ACC112 (cell line): ENCODE data around the gene EYA4.

ENCODE experiments used
- H2AFZ ChIP-seq: fragments of 200-600 bp; sonication (generic); one replicate; pipeline ENCODE4 v1.6.0; 2017; ENCODE audit warnings: antibody characterized with exemption, low read length; ENCODE audit not compliant: unreplicated experiment
- H3K27ac ChIP-seq: fragments of 200-600 bp; sonication (generic); 2 replicates; pipeline ENCODE4 v1.5.1; 2014; ENCODE audit warnings: low read depth, mild to moderate bottlenecking, antibody characterized with exemption, low read length, moderate library complexity
- H3K27me3 ChIP-seq: fragments of 200-600 bp; sonication (generic); 2 replicates; pipeline ENCODE4 v1.6.1; 2014; ENCODE audit warnings: mild to moderate bottlenecking, antibody characterized with exemption, low read length, moderate library complexity, mixed read lengths; ENCODE audit not compliant: insufficient read depth
- H3K36me3 ChIP-seq: fragments of 200-600 bp; sonication (generic); 2 replicates; pipeline ENCODE4 v1.6.1; 2016; ENCODE audit warnings: mild to moderate bottlenecking, antibody characterized with exemption, low read length, moderate library complexity, mixed read lengths; ENCODE audit not compliant: insufficient read depth
- H3K4me1 ChIP-seq: fragments of 200-600 bp; sonication (generic); one replicate; pipeline ENCODE4 v1.6.1; 2016; ENCODE audit warnings: low read length, mixed read lengths; ENCODE audit not compliant: insufficient read depth, unreplicated experiment, control insufficient read depth
- H3K4me3 ChIP-seq: fragments of 200-600 bp; sonication (generic); 2 replicates; pipeline ENCODE4 v1.5.1; 2014; ENCODE audit warnings: mild to moderate bottlenecking, low read depth, low read length
- H3K79me2 ChIP-seq: fragments of 200-600 bp; sonication (generic); one replicate; pipeline ENCODE4 v1.6.0; 2016; ENCODE audit warnings: low read length; ENCODE audit not compliant: control insufficient read depth, unreplicated experiment, insufficient read depth

Gene EYA4

GRCh38 chr6:133241086-133241900 is at the start of gene EYA4:
EYA4 (plus strand) TSS chr6:133241357; CDS start chr6:133274781, 33,424 bp downstream.
- peak within 1 kb of the TSS; percentile 83 for H3K4me3 ChIP-seq
- H3K4me1 ChIP-seq, result peaks cover 8% of the 10 kb centered on the region
- H2AFZ ChIP-seq, result peak within 1 kb of the TSS; percentile 58
- H3K27me3 ChIP-seq, result peaks cover 37% of the 10 kb centered on the region
- H3K36me3 ChIP-seq, result no peaks in the 10 kb centered on the region
- peak within 1 kb of the TSS; percentile 9; the same call in 1 of the 2 replicates for H3K27ac ChIP-seq
- peaks cover 21% of the 10 kb centered on the region for H3K79me2 ChIP-seq

DNA sequence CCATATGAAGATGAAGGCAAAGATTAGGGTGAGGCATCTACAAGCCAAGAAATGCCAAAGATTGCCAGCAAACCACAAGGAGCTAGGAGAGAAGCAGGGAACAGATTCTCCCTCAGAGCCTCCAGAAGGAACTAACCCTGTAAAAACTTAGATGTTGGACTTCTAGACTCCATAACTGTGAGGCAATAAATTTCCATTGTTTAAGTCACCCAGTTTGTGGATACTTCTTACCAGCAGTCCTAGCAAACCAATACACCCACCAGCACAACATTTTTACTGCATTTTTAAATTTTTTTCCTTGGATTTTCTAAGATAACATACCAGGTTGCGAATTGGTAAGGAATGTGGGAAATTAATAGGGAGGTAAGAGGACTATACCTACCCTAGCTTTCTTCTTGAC is 47.8 kb upstream of the EYA4 start:
- peaks cover 15% of the 10 kb centered on the region; the same call in 1 of the 2 replicates for H3K27me3 ChIP-seq
- no peaks in the 10 kb centered on the region for H3K4me1 ChIP-seq
- H3K36me3 ChIP-seq, result no peaks in the 10 kb centered on the region
- H3K79me2 ChIP-seq, result no peaks in the 10 kb centered on the region
- no peak overlapping the region for H2AFZ ChIP-seq
- no peak overlapping the region for H3K4me3 ChIP-seq
- H3K27ac ChIP-seq, result no peak overlapping the region

DNA sequence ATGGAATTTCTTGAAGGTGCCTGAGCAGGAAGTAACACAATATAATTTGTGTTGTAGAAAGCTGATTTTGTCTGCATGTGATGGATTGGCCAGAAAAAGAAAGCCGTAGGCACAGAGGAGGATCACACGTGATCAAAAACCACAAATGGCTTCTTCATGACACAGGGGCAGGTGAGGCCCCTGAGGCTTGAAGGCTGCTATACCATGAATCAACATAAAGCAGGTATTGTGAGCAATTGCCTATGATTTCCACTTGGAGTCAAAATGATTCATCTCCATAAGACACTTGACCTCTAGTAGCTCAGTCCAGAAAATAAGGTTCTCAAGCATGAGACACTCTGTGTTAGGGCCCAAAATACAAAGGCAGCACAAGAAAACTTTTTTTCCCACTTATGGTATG is 42.4 kb upstream of the EYA4 start:
- peaks cover 13% of the 10 kb centered on the region; the same call in 1 of the 2 replicates for H3K27me3 ChIP-seq
- peaks cover 3% of the 10 kb centered on the region for H3K4me1 ChIP-seq
- no peaks in the 10 kb centered on the region for H3K79me2 ChIP-seq
- H3K36me3 ChIP-seq, result no peaks in the 10 kb centered on the region
- H2AFZ ChIP-seq, result no peak overlapping the region
- no peak overlapping the region for H3K4me3 ChIP-seq
- no peak overlapping the region for H3K27ac ChIP-seq

DNA sequence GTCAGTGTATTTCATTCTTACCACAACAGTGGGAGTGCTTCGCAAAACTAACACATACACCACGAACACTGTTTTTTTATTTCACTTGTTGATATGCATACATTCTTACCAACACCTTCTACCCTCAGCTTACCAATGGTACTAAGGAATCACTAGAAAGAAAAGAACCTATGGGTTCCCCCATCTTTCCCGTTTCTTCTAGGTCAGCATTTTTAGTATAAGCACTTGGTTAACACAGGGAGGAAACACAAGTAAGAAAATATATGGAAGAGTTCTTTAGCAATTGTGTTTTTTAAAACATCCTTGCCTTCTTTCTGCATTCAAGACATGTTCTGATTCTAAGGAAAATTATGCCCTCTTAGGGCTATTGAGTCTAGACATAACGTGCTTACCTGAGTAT is 39.9 kb upstream of the EYA4 start:
- Histone ChIP-seq H2AFZ (no peak overlapping the region), H3K27ac (no peak overlapping the region), H3K79me2 (no peaks in the 10 kb centered on the region), H3K27me3 (peaks cover 10% of the 10 kb centered on the region; the same call in 1 of the 2 replicates), H3K4me1 (peaks cover 3% of the 10 kb centered on the region), H3K4me3 (no peak overlapping the region), H3K36me3 (no peaks in the 10 kb centered on the region)

- Histone ChIP-seq H3K36me3 (no peaks in the 10 kb centered on the region), H3K4me3 (peak overlapping the region; percentile 10; the same call in 1 of the 2 replicates), H3K27ac (peak overlapping the region; percentile 48), H3K4me1 (peaks cover 3% of the 10 kb centered on the region), H3K79me2 (no peaks in the 10 kb centered on the region), H3K27me3 (0 out of 2 replicates have a peak, but pooled peaks cover 2% of the 10 kb centered on the region), H2AFZ (no peak overlapping the region)
Observed at GRCh38 chr6:133202610-133203343, 38.4 kb upstream of the EYA4 start.

- H3K4me1 ChIP-seq, result peaks cover 3% of the 10 kb centered on the region
- H3K36me3 ChIP-seq, result no peaks in the 10 kb centered on the region
- 0 out of 2 replicates have a peak, but pooled peaks cover 2% of the 10 kb centered on the region for H3K27me3 ChIP-seq
- no peaks in the 10 kb centered on the region for H3K79me2 ChIP-seq
- peak overlapping the region; percentile 48 for H3K27ac ChIP-seq
- H3K4me3 ChIP-seq, result peak overlapping the region; percentile 10; the same call in 1 of the 2 replicates
- H2AFZ ChIP-seq, result no peak overlapping the region
Observed at GRCh38 chr6:133203344-133203697, 37.8 kb upstream of the EYA4 start.

GRCh38 chr6:133205304-133205703 is 35.9 kb upstream of the EYA4 start:
- Histone ChIP-seq H3K4me1 (peaks cover 3% of the 10 kb centered on the region), H3K27me3 (0 out of 2 replicates have a peak, but pooled peaks cover 2% of the 10 kb centered on the region), H3K4me3 (no peak overlapping the region), H2AFZ (no peak overlapping the region), H3K79me2 (no peaks in the 10 kb centered on the region), H3K36me3 (no peaks in the 10 kb centered on the region), H3K27ac (no peak overlapping the region)

- H2AFZ ChIP-seq, result no peak overlapping the region
Observed at GRCh38 chr6:133206942-133207341, 34.2 kb upstream of the EYA4 start.

DNA sequence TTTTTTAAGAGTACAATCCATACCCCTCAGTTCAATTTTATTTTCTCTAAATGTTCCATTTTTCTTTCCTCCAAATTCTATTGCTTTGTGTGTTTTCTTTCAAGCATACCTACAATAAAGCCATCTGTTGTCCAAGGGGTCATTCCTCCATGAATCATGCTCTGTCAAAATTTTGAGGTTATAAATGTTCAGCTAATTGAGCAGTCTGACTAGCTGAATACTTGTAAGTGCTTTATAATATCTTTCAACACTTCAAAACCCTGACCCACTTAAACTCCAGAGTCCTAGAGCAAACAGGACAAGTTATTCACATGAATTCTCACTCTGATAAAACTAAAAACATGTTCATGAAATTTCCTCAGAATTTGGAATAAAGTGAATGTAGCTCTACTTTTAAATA is 33.4 kb upstream of the EYA4 start:
- no peak overlapping the region for H3K27ac ChIP-seq
- no peak overlapping the region for H3K4me3 ChIP-seq
- H3K4me1 ChIP-seq, result peaks cover 3% of the 10 kb centered on the region
- H2AFZ ChIP-seq, result no peak overlapping the region
- peaks cover 5% of the 10 kb centered on the region; the same call in 1 of the 2 replicates for H3K27me3 ChIP-seq
- no peaks in the 10 kb centered on the region for H3K79me2 ChIP-seq
- no peaks in the 10 kb centered on the region for H3K36me3 ChIP-seq

More at GRCh38 chr6:133206942-133207341, 34.2 kb upstream of the EYA4 start:
- Histone ChIP-seq H3K4me1 (peaks cover 3% of the 10 kb centered on the region), H3K4me3 (no peak overlapping the region), H3K79me2 (no peaks in the 10 kb centered on the region), H3K36me3 (no peaks in the 10 kb centered on the region), H3K27me3 (peaks cover 5% of the 10 kb centered on the region; the same call in 1 of the 2 replicates), H3K27ac (no peak overlapping the region)

GRCh38 chr6:133208183-133208755 is 32.9 kb upstream of the EYA4 start:
- Histone ChIP-seq H3K27me3 (peaks cover 5% of the 10 kb centered on the region; the same call in 1 of the 2 replicates), H3K27ac (no peak overlapping the region), H3K36me3 (no peaks in the 10 kb centered on the region), H2AFZ (no peak overlapping the region), H3K79me2 (no peaks in the 10 kb centered on the region), H3K4me3 (no peak overlapping the region), H3K4me1 (peaks cover 3% of the 10 kb centered on the region)
